Stimulated activated CD4-positive, alpha-beta T cell treated with anti-CD3 and anti-CD28 coated beads, Interleukin-12 subunit alpha, Interleukin-12 subunit beta, amount 100 ng/mL, for 48 hours (primary cell): Measurements from ENCODE around the gene LRRC8D.

Experiments used
- DNase-seq, 3 donors: peaks; one replicate each; pipeline ENCODE4 v3.0.0-alpha.2; 2020; ENCODE audit warnings: low read depth in 2 of 3, low spot score in 1 of 3

LRRC8D gene

DNA sequence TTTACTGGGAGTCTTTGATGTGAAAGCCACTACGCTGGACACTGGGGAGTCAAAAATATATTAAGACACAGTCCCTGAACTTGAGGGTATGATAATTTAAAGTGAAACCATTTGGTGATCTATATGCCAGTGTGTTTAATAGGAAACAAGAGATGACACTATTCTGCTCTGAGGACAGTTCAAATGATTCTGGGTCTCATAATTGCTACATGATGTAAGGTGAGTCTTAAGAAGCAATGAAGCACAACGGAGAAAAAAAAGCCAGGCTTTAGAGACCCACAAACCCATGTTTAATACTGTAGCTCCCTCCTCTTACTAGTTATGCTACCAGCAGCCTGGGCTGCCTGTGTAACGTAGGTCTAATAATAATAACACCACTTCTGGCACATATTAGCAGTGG lies 14.2 kb upstream of the LRRC8D start:
- DNase-seq, result no peak

DNA sequence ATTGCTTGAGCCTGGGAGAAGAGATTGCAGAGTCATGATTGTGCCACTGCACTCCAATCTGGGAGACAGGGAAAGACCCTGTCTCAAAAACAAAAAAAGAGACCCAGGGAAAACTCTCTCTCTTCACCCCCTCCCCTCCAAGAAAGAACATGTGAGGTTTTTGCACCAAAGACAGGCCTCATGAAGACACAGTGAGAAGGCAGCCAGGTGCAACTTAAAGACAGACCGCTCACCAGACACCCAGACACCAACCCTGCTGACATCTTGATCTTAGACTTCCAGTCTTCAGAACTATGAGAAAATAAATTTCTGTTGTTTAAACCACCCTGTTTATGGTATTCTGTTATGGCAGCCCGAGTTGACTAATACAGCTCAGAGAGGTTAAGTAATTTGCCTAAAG lies 13.3 kb upstream of the LRRC8D start:
- DNase-seq, result no peak

DNA sequence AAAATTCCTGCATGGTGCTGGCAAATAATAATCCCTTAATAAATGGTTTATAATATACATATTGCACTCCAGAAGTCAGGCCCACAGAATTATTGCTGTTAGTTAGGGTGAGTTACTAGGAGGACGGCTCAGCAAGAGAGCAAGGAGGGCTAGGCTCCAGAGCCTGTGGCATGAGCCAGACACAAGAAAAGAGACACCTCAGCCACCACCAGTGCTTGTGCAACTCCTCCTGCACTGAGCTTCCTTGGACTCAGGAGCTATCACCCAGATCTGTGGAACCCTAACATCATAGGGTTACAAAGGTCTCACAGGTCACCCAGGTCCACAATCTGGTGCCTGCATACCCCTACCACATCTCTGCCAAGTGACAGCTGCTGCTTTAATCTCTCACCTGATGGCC lies 12.8 kb upstream of the LRRC8D start:
- DNase-seq, result no peak

DNA sequence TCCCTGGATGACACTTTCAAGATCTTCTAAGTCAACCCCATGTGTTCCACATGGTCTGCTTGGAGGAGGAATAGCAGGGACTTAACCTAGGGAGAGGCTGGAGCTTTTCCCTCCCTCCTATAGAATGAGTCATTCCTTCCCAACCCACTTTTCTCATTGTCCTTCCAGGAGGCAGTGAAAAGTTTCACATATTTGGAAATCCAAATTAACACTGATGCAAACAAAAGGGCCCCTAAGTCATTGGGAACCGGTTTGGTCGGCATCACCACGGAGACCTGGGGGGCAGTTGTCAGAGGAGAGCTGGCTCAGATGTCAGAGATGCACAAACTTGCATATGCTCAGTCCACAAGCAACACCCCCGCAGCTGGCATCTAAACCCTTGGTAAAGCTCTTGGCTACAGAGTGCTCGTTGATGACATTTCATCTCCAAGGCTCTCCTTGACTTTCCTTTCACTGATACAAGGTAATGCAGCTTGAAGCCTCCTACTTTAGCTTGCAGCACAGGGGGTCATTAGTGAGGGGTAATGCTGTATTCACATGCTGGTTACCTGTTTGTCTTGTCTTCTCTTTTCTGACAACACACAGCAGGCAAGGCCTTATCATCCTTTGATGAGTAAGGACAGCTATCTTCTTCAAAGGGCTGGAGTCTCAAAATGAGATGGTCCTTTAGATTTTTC lies 12.3 kb upstream of the LRRC8D start:
- no peak for DNase-seq

DNA sequence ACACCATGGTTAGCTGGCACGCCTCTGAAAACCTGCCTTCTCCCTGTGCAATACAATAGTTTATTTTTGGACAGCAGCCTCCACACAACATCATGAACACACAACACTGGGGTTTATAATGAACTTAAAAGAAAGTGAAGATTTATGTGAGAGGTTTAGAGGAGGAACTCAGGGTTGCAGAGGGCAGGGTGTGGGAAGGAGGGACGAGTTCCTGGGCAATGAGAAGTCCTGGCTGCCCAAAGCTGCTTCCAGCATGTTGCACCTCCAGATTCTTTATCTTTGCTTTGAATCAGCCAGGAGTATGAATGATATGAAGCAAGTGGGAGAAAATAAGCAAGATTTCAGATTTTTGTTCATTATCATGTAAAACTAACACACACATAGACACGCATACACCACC lies 11.3 kb upstream of the LRRC8D start:
- DNase-seq, result no peak

DNA sequence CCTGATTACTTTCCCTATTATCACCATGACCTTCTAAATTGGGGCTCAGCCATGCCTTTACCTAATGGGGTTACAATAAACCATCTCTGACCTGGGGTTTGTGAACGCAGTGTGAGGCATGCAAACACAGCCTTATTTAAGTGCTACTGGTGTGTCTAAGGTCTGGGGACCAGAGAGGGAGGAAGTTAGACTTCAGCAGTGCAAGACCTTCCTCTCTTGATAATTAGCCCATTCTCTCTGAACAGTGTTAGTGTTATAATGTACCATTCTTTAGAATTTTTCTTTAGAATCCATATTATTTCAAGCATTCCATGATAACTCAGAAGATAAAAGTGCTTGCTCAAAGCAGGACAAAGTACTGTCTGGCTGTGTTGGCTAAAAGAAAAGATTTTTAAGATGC lies 10.5 kb upstream of the LRRC8D start:
- DNase-seq, result no peak

DNA sequence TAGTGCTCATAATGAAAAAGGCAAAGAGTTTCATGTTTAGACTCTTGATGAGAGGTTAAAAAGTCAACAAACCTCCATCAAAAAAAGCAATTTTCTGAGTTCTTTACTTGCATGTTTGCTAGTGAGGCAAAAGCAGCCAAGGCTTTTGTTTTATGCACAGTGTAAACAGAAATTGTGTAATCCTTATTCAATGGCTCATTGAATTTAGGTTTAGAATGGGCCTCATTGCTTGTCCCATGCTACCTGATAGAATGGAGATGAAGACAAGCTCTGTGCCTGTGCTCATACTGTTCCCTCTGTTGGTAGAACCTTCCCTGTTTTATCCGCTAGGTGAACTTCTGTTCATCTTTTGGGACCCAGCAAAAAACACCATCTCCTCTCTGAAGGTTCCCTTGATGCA lies 10.0 kb upstream of the LRRC8D start:
- DNase-seq, result no peak

DNA sequence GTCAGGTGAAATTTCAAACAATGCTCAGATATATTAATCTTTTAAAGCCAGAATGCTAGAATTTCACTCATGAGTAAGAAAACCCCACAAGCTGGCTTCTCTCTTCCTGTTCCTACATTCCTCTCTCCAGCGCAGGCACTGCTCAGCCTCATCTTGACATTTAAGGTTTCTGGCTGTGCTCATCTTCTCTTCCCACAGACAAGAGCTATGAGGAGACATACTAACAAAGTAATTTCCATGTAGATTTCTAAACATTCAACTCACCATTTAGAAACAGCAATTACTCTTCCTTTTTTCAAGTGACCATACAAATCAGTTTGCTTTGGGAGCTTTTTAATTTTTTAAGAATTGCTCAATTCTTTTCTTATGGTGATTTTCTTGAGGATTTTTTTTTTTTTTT lies 7.8 kb upstream of the LRRC8D start:
- DNase-seq, result no peak

DNA sequence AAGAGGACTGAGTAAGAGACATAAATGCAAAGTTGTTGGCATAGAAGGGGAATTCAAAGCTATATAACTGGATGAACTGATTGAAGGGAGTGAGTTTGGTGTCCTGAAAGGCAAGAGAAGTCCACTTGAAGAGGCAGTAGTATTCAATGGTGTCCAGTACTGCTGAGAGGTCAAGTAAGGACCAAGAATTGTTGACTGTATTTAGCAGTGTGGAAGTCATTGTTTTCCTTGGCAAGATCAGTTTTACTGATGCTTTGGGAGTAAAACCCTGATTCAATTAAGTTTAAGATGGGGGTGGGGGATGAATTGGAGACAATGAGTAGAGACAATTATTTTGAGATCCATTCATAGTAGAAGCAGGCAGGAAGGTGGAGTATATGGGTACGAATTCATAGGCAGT lies 5.8 kb upstream of the LRRC8D start:
- no peak for DNase-seq

DNA sequence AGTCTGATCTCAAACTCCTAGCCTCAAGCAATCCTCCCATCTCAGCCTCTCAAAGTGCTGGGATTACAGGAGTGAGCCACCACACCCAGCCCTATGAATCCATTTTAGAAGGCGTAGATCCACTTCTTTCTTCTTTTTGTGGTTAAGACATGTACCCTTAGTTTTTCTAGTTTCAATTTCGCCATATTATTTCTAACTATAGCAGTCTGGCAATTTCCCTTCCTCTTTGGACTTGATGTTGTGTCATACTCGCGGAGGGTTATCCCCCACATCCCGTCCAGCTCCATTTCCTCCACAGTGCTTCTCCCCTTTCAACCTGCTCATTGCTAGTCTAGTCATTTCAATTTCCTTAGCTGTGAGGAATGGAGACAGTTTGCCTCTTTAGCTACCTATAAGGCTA lies 5.2 kb upstream of the LRRC8D start:
- no peak for DNase-seq

DNA sequence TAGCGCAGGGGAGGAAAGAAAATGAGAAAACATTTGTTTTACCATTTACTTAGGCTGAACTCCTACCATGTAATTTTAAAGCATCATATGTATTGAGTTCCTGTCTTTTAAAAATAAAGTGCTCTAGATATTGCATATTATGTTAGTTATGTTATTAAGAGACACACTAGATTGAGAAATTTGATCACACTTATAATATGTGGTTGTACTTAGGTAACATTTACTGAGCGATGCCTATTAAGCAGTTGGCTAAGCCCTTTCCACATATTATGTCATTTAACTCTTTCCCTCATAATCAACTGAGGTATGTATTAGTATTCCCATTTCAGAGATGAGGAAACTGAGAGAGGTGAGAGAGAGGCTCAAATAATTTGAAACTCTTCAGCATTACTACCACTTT lies 4.5 kb upstream of the LRRC8D start:
- DNase-seq, result no peak

DNA sequence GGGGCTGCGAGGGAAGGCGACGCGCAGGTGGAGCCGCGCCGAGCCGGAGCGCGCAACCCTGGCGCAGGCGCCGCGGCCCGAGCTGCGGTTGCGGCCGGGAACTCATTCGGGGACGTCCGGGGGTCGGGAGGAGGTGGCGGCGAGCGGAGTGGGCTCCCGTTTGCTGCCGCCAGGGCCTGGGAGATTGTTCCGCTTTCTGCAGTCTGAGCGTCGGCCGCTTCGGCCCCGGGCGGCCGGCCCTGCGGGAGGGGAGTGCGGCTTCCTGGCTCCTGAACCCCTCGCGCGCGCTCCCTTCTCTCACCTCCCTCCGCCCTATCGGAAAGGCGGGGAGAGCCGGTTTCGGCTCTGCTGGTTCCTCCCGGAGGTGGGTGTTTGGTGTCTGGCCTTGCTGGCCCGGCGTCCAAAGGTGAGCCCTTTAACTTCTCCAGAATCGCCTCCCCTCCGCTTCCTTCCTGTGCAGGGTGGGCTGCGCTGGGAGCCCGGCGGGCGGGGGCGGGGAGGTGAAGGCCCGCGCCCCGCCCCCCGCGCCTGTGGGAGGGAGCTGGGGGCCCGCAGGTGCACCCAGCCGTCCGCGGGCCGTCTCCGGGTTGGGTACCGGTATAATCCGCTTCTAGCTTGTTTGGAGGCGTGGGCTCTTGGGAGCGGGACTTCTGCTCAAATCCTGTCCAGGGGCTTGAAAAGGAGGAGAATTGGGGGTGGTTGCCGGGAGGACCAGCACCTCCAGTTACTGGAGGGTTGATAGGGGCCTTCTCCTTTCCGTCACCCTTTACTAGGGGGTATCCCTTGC lies 683 bp downstream of the LRRC8D start:
- DNase-seq, result peak; percentile 16 to 54 (median 26)

DNA sequence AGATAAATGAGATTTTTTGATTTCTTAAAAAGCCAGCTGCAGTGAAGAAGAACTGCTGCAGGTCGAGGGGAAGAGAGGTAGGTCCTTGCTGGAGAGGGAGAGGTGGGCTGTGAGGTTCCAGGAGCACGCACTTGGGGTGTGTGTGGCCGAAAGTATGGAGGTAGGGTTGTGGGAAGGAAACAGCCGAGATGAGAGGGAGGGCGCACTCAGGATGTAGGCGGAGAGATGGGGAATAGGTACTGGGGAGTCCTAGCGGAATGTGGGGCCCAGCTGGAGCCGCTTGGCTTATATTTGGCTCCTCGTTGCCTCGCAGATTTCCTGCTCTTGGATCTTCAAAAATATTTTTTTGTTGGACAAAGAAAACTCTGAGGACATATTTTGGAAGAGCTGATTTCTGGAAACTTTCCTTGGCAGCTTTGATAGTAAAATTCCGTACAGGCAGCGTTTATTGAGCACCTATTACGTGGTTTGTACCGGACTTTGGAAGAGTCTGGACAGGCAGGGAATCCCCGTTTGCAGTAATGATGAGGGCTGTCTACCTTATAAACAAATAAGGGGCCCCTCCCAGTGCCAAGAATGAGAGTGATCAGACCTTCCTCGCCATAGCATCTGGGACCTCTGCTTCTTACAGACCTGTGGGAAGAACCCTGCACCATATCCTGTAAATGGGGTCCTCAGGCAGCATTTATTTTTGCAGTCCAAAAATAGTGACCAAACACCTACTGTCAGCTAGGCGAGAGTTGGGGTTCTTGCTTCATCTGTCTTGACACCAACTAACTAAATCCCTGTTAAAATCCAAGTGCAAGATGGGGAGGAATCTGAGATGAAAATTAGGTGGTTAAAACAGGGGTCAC lies 1.5 kb downstream of the LRRC8D start:
- DNase-seq, result no peak

DNA sequence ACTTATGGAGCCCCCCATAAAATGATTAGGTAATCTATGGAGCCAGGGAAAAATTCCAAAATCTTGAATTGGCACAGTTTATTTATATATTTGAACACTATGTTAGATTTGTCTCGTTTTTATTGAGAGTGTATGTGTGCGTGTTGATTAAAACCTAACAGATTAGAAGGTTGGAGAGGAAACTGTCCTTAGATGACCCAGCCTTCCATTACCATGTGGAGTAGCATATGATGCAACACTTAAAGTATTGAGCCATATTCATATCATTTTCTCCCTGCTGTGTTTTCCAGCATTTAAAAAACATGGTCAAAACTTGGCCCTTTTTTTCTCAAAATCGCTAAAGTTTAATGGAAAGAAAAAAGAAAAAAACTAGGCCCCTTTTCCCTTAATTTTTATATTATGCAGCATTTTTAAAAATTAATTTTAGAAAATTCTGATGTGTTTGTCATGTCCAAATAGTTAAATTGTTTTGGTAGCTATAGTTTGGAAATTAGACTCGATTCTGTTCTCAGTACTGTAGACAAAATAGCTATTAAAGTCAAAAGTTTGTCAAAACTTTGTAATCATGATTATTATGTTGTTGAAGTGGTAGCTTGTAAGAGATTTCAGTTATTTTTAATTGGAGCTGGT lies 2.3 kb downstream of the LRRC8D start:
- no peak for DNase-seq

DNA sequence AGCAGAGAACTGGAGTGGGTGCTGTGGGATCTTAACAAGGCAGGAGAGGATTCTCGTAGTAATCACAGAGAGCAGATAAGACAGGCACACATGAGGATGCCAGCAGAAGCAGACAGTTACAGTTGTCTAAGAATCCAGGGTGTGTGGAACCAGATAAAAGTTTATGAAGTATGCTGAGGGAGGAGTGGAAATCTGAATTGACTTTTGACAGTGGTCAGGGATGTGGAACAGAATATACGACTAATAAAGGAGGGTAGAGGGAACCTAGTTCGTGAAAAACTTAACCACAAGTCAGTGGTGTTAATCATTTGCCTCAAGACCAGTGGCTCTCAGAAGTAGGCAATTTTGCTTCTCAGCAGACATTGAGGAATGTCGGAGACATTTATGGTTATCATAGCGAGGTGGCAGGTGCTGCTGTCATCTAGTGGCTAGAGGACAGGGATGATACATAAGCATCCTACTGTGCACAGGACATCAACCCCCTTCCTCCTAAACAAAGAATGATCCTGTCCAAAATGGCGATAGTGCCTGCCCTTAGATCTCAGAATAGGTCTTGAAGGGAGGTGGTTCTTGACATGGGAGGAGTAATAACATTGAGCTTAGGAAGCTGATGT lies 3.0 kb downstream of the LRRC8D start:
- no peak for DNase-seq

DNA sequence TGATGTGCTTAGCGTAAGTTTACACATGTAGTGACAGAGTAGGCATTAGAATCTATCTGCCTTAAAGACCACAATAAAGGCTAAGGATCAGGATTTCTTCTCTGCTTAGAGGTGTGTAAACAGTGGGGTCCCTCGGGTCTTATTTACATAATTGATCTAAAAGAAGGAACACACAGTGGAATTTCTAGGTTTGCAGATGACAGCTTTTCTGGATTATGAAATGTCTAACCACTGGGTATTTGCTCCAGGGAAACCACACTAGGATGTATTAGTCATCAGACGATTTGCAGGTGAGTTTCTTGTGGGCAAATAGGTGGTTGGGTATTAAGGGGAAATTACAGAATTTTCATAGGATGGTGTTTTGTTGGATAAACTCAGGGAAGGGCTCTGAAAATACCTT lies 5.8 kb downstream of the LRRC8D start:
- no peak for DNase-seq

DNA sequence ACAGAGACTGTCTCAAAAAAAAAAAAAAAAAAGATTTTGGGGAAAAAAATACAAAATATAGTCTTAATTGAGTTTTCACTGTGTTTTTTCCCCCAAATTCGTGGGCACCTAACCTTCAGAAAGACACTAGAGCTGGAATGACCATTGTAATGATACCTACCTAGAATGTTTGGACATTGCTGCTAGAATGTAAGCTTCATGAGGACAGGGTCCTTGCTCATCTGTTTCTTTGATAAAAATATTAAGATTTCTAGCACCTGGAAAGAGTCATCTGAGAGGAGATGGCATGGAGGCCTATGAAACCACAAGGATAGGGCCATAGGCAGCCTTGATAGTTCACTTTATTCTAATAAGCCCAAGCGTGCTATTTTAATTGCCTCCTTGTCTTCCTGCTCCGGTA lies 6.5 kb downstream of the LRRC8D start:
- no peak for DNase-seq

DNA sequence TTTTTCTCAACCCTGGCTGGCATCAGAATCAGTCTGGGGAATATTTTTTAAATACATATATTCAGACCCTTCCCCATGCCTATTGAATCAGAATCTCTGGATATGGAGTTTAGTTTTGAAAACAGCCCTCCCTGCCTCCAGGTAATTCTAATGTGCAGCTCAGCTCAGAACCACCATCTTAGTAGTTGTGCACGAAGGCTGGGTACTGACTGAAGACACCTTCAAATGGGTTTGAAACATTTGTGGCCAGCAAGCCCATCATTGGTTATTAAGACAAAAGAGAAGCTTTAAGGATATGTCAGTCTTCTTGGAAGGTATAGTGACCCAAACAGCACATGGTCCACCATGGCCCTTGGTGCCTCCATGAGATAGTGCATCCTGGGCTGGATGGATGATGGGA lies 7.1 kb downstream of the LRRC8D start:
- DNase-seq, result no peak

DNA sequence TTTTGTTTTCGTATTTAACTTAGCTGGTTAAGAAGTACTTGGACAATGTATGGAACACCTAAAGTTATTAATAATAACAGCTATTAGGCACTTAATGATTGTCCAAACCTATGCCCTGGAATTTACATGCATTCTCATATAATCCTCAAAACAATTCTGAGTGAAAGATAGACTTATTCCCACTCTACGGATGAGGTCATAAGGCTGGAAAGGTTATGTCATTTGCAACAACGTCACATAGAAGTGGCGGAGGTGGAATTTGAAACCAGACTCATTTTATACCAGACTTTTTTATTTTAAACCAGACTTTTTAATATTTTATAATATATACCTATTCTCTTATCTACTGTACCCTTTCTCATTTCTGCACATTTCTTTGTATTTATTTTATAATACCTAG lies 8.4 kb downstream of the LRRC8D start:
- DNase-seq, result no peak

DNA sequence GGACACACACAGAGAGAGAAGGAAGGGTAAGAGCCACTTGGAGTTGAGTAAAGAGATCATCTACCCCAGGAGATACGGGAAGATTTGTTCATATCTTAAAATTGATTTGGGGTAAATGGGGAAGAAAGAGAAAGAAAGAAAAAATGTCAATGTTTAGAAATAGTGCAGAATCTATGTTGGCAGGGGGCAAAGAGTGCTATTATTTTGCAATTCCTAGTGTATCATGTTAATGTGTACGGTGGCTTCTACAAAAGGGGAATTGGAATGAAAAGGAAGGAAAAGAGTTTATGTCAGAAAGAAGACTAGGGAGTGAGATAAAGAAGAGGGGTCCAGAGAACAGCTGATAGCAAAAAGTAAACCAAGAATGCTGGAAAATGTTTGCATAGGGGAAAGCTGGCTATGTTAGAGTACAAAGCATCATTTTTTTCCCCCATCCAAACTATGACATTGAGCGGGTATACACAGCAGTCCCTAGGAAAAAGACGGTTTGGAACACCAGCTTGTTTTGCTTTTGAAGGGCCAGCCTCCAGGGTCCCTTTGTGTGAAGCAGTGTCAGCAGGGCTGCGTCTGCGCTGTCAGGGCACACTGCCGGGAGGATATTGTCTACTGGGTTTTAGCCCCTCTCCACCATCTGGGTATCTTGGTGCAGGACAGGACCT lies 10.8 kb downstream of the LRRC8D start:
- DNase-seq, result no peak
